Measurements from ENCODE around the gene AOC2. TPM values are rescaled to one million over a fixed set of nuclear protein-coding genes. Genes with fewer than 3 reads are reported as not detected.

Gene AOC2
- polyA plus RNA-seq, 1 of the 3 experiments (the other 2 are of a cell fraction), result 0.33 TPM

GRCh38 chr17:42795061-42795460, 49.3 kb upstream of the AOC2 start:
- POLR2A ChIA-PET, result no interaction called here
- 82% methylated on average over 4 of the region's 4 CpGs for WGBS (ENCODE audit: low lambda C conversion rate)

GRCh38 chr17:42795465-42795864, 48.9 kb upstream of the AOC2 start:
- Histone ChIP-seq H3K9ac (no peak overlapping the region), H2AFZ (ENCODE audit: low read depth) (no peak overlapping the region), H3K9me3 (no peaks in the 10 kb centered on the region), H3K27me3 (ENCODE audit: insufficient read depth) (no peaks in the 10 kb centered on the region), H3K4me2 (no peak overlapping the region), H3K27ac (ENCODE audit: low read depth in 2 of 2, low read length in 1 of 2) (no peak overlapping the region), H3F3A (replicated peaks; ENCODE audit: insufficient read depth) (peaks cover 14% of the 10 kb centered on the region), H3K4me1 (ENCODE audit: control insufficient read depth in 1 of 2, insufficient read depth in 2 of 2, low read depth in 1 of 2, low read length in 1 of 2) (peaks cover 7 to 15% of the 10 kb centered on the region in 2 experiments; a peak in 1 of 4 replicates), H3K4me3 (ENCODE audit: low read depth in 2 of 2, low read length in 1 of 2) (no peak overlapping the region), H3K9me2 (no peaks in the 10 kb centered on the region), H3K79me2 (ENCODE audit: insufficient read depth) (peaks cover 18% of the 10 kb centered on the region; the same call in 1 of the 2 replicates), H4K20me1 (ENCODE audit: insufficient read depth) (no peaks in the 10 kb centered on the region), H3K36me3 (replicated peaks in 1 of 2; ENCODE audit: control insufficient read depth in 1 of 2, insufficient read depth in 2 of 2, low read length in 1 of 2) (no peaks in the 10 kb centered on the region)
- 90% methylated on average over 10 of the region's 10 CpGs for WGBS (ENCODE audit: low lambda C conversion rate)
- ChIA-PET POLR2A (no interaction called here), CTCF (interaction anchor here (1.3 kb wide), 1 partner anchor 25 kb away, joined by 5 read pairs; no protein-coding TSS in a partner anchor)
- TF ChIP-seq RCOR1 (IDR thresholded peaks at IDR 0.05; ENCODE audit: low read length), result no peak
- TF ChIP-seq NRF1 (IDR thresholded peaks at IDR 0.05; ENCODE audit: low read depth, low read length), result no peak
- DNase-seq, result no peak

More at GRCh38 chr17:42795061-42795460, 49.3 kb upstream of the AOC2 start:
- Histone ChIP-seq H3K27me3 (ENCODE audit: insufficient read depth) (no peaks in the 10 kb centered on the region), H3K9me3 (no peaks in the 10 kb centered on the region), H3K4me2 (no peak overlapping the region), H3K9ac (no peak overlapping the region), H3K27ac (ENCODE audit: low read depth in 2 of 2, low read length in 1 of 2) (no peak overlapping the region), H3K36me3 (replicated peaks in 1 of 2; ENCODE audit: control insufficient read depth in 1 of 2, insufficient read depth in 2 of 2, low read length in 1 of 2) (peaks cover 0 to 2% of the 10 kb centered on the region in 2 experiments), H3K4me3 (ENCODE audit: low read depth in 2 of 2, low read length in 1 of 2) (no peak overlapping the region), H3K9me2 (no peaks in the 10 kb centered on the region), H3K79me2 (ENCODE audit: insufficient read depth) (peaks cover 18% of the 10 kb centered on the region; the same call in 1 of the 2 replicates), H4K20me1 (ENCODE audit: insufficient read depth) (no peaks in the 10 kb centered on the region), H3K4me1 (ENCODE audit: control insufficient read depth in 1 of 2, insufficient read depth in 2 of 2, low read depth in 1 of 2, low read length in 1 of 2) (peaks cover 7 to 15% of the 10 kb centered on the region in 2 experiments; a peak in 1 of 4 replicates), H3F3A (replicated peaks; ENCODE audit: insufficient read depth) (peaks cover 18% of the 10 kb centered on the region), H2AFZ (ENCODE audit: low read depth) (no peak overlapping the region)
- TF ChIP-seq PBX3 (IDR thresholded peaks at IDR 0.05) (no peak), CTCF (IDR thresholded peaks at IDR 0.05) (no peak), RAD21 (IDR thresholded peaks at IDR 0.05; ENCODE audit: low read length) (no peak), SMC3 (IDR thresholded peaks at IDR 0.05; ENCODE audit: low read depth, low read length) (no peak), RFX5 (IDR thresholded peaks at IDR 0.05; ENCODE audit: low read length) (no peak), GABPA (IDR thresholded peaks at IDR 0.05; ENCODE audit: low read depth) (no peak), POLR2AphosphoS5 (IDR thresholded peaks at IDR 0.05; ENCODE audit: low read depth, low read length) (no peak)
- CTCF ChIA-PET, result no interaction called here
- DNase-seq, result no peak
